ENCODE results near the gene FDX2. TPM values are rescaled to one million over a fixed set of nuclear protein-coding genes. Genes with fewer than 3 reads are reported as not detected.
A peak's percentile ranks its signal among the peaks of the same experiment; 100 is the strongest.

The FDX2 gene
- total RNA-seq, 4 donors from 2014 or later: 9.1 to 32.0 (median 21.9) TPM

- intact Hi-C loops (cut with DNase I; ENCODE audit: low total_unique reads) (no loop called here), in situ Hi-C loops (cut with MboI; ENCODE audit: low sequenced_read_pairs in 4 of 4) (no loop called here)
- Histone ChIP-seq H3K27ac (no peak overlapping the region), H3K4me3 (no peak overlapping the region), H3K27me3 (no peaks in the 10 kb centered on the region), H3K9me3 (no peaks in the 10 kb centered on the region), H3K4me1 (no peaks in the 10 kb centered on the region), H3K36me3 (peaks cover 0 to 94% of the 10 kb centered on the region in 2 donors)
- TF ChIP-seq CTCF (IDR thresholded peaks at IDR 0.05 in 4 of 5, conservative IDR thresholded peaks at IDR 0.05 in 1 of 5) (no peak), POLR2A (IDR thresholded peaks at IDR 0.05) (no peak)
- DNase-seq (no peak), ATAC-seq (no peak)
Observed at GRCh38 chr19:10362259-10362658, 46.4 kb upstream of the FDX2 start.

GRCh38 chr19:10361569-10362011, 45.8 kb upstream of the FDX2 start:
- ATAC-seq: no peak
- intact Hi-C loops (cut with DNase I; ENCODE audit: low total_unique reads): no loop called here

GRCh38 chr19:10356431-10356830, 40.6 kb upstream of the FDX2 start:
- no peak overlapping the region for H3K27ac ChIP-seq
- ATAC-seq (no peak), DNase-seq (no peak)
- intact Hi-C loops (cut with DNase I; ENCODE audit: low total_unique reads): no loop called here
- H3K4me1 ChIP-seq: no peaks in the 10 kb centered on the region
- TF ChIP-seq CTCF (IDR thresholded peaks at IDR 0.05 in 4 of 5, conservative IDR thresholded peaks at IDR 0.05 in 1 of 5) (no peak), POLR2A (IDR thresholded peaks at IDR 0.05) (no peak)
- H3K9me3 ChIP-seq: no peaks in the 10 kb centered on the region
- in situ Hi-C loops (cut with MboI; ENCODE audit: low sequenced_read_pairs in 4 of 4): no loop called here
- H3K27me3 ChIP-seq: no peaks in the 10 kb centered on the region
- H3K4me3 ChIP-seq: no peak overlapping the region
- H3K36me3 ChIP-seq: peaks cover 0 to 59% of the 10 kb centered on the region in 2 donors

More at GRCh38 chr19:10361569-10362011, 45.8 kb upstream of the FDX2 start:
- Histone ChIP-seq H3K4me3 (no peak overlapping the region), H3K36me3 (peaks cover 0 to 90% of the 10 kb centered on the region in 2 donors), H3K4me1 (no peaks in the 10 kb centered on the region), H3K27ac (no peak overlapping the region), H3K9me3 (no peaks in the 10 kb centered on the region), H3K27me3 (no peaks in the 10 kb centered on the region)
- in situ Hi-C loops (cut with MboI; ENCODE audit: low sequenced_read_pairs in 4 of 4): no loop called here
- TF ChIP-seq POLR2A (IDR thresholded peaks at IDR 0.05) (no peak), CTCF (IDR thresholded peaks at IDR 0.05 in 4 of 5, conservative IDR thresholded peaks at IDR 0.05 in 1 of 5) (no peak)
- DNase-seq: no peak

- intact Hi-C loops (cut with DNase I; ENCODE audit: low total_unique reads): no loop called here
- no peaks in the 10 kb centered on the region for H3K9me3 ChIP-seq
- peaks cover 0 to 41% of the 10 kb centered on the region in 2 donors for H3K36me3 ChIP-seq
- ATAC-seq: peak in 1 of 2 donors; percentile 49
- H3K4me1 ChIP-seq: no peaks in the 10 kb centered on the region
- in situ Hi-C loops (cut with MboI; ENCODE audit: low sequenced_read_pairs in 4 of 4): no loop called here
- peak overlapping the region in 2 of 4 donors; percentile 15 to 33 for H3K4me3 ChIP-seq
- no peak for TF ChIP-seq POLR2A (IDR thresholded peaks at IDR 0.05)
- no peak for TF ChIP-seq CTCF (IDR thresholded peaks at IDR 0.05 in 4 of 5, conservative IDR thresholded peaks at IDR 0.05 in 1 of 5)
- peak overlapping the region in 2 of 4 donors; percentile 11 to 34 for H3K27ac ChIP-seq
- no peaks in the 10 kb centered on the region for H3K27me3 ChIP-seq
- peak in 1 of 2 donors; percentile 42 for DNase-seq
Observed at GRCh38 chr19:10353793-10354391, 38.1 kb upstream of the FDX2 start.

All from gastrocnemius medialis (tissue), 4 donors.